ENCODE results near the gene TMC4.

Gene TMC4

GRCh38 chr19:54128796-54129616, 44.0 kb downstream of the TMC4 start:
- no peak for DNase-seq

GRCh38 chr19:54128441-54128725, 44.6 kb downstream of the TMC4 start:
- DNase-seq: no peak

- no peak for DNase-seq
Observed at GRCh38 chr19:54127688-54128440, 45.1 kb downstream of the TMC4 start.

- no peak for DNase-seq
Observed at GRCh38 chr19:54125713-54126112, 47.2 kb downstream of the TMC4 start.

GRCh38 chr19:54124393-54124792, 48.6 kb downstream of the TMC4 start:
- no peak for DNase-seq

GRCh38 chr19:54123682-54124081, 49.3 kb downstream of the TMC4 start:
- no peak for DNase-seq

- no peak for DNase-seq
Observed at GRCh38 chr19:54121259-54121658, 51.7 kb downstream of the TMC4 start.

GRCh38 chr19:54115109-54116063, 57.6 kb downstream of the TMC4 start, which contains the start of the genes PRPF31 and TFPT:
Gene PRPF31, plus strand, starts transcription at chr19:54115754. Its CDS starts 2,525 bp downstream, at chr19:54118279.
Gene TFPT, minus strand, starts transcription at chr19:54115657. Its CDS starts 388 bp downstream, at chr19:54115269.
- peak; percentile 99 for DNase-seq

GRCh38 chr19:54114340-54115108, 58.4 kb downstream of the TMC4 start:
- peak; percentile 65 for DNase-seq
